ENCODE results near the gene ZNF821.
"Not testable (repeated sequence)": the region's sequence is repeated elsewhere in the genome, so short reads cannot be mapped to it uniquely, and the experiment has no call there.

The ZNF821 gene, protein sequence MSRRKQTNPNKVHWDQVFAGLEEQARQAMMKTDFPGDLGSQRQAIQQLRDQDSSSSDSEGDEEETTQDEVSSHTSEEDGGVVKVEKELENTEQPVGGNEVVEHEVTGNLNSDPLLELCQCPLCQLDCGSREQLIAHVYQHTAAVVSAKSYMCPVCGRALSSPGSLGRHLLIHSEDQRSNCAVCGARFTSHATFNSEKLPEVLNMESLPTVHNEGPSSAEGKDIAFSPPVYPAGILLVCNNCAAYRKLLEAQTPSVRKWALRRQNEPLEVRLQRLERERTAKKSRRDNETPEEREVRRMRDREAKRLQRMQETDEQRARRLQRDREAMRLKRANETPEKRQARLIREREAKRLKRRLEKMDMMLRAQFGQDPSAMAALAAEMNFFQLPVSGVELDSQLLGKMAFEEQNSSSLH

GRCh38 chr16:71883849-71884638 is at the start of gene ZNF821:
TSS of gene ZNF821 (minus strand) at chr16:71884182. CDS start at chr16:71879946, 4,236 bp downstream.
- peak; percentile 56 for DNase-seq

GRCh38 chr16:71933017-71933416 is 49.0 kb upstream of the ZNF821 start:
- no peak for DNase-seq

DNA sequence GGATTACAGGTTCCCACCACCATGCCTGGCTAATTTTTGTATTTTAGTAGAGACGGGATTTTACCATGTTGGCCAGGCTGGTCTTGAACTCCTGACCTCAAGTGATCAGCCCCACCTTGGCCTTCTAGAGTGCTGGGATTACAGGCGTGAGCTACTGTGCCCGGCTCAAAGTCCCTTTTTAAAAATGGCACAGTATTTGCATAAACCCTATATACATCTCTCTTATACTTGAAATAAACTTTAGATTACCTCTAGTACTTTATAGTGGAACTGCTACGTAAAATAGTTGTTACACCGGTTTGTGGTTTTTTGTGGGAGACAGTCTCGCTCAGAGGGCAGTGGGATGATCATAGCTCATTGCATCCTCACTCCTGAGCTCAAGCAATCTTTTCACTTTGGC is 47.6 kb upstream of the ZNF821 start:
- no peak for DNase-seq

DNA sequence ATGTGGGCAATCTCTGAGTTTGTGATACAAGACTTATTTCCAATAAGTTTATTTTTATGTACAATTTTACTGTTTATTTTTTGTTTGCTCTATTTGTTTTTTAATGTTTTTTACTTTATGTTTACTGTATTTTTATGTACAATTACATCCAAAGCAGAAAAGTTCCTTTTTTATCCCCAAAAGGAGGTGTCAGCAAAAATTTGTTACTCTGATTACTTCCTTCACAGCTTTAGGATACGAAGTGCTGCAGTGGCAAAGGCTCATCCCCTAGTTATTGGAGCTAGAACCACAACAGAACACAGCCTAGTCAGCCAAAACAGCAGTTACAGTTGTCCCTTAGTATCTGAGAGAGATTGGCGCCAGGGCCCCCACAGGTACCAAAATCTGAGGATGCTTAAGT is 47.0 kb upstream of the ZNF821 start:
- DNase-seq, result no peak

- no peak for DNase-seq
These were observed 46.1 kb upstream of the ZNF821 start for GRCh38 chr16:71930013-71930563.

DNA sequence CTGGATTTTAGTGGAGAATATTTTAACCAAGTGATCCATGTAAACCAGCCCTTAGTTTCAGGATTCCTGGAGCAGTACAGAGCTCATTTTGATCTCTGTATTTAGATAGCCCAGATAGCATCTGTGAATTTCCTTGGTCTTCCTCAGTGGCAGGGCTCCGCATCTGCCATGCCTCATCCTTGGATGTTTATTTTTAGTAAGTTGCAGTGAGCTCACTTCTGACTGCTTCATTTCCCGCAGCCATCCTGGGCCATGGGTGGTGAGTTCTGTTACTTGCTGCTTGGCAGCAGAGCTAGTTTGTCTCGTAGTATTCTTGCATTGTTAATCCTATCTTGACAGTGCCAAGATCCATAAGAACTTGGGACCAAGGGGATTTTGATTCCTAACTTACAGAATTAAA is 45.1 kb upstream of the ZNF821 start:
- DNase-seq, result peak; percentile 74

DNA sequence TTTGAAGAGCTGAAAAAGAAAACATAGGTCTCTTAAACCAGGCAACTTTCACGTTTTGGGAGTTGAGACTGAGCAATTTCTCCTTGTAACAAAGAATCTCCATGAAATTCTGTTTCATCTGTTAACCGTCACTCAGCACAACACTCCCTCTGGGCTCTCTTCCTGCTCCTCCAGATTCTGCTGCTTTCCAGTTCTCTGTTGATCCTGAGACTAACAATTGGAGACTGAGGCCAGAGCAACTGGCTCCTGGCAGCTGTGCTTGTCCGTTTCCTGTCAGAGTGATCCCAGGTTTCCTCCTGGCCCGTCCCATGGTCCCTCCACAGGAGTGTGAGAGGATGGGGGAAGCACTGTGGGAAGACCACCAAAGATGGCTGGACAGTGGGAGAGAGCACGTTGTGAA is 43.8 kb upstream of the ZNF821 start:
- no peak for DNase-seq

- peak; percentile 91 for DNase-seq
These were observed 43.4 kb upstream of the ZNF821 start for GRCh38 chr16:71927383-71927782.

- no peak for DNase-seq
These were observed 40.7 kb upstream of the ZNF821 start for GRCh38 chr16:71924710-71925109.

DNA sequence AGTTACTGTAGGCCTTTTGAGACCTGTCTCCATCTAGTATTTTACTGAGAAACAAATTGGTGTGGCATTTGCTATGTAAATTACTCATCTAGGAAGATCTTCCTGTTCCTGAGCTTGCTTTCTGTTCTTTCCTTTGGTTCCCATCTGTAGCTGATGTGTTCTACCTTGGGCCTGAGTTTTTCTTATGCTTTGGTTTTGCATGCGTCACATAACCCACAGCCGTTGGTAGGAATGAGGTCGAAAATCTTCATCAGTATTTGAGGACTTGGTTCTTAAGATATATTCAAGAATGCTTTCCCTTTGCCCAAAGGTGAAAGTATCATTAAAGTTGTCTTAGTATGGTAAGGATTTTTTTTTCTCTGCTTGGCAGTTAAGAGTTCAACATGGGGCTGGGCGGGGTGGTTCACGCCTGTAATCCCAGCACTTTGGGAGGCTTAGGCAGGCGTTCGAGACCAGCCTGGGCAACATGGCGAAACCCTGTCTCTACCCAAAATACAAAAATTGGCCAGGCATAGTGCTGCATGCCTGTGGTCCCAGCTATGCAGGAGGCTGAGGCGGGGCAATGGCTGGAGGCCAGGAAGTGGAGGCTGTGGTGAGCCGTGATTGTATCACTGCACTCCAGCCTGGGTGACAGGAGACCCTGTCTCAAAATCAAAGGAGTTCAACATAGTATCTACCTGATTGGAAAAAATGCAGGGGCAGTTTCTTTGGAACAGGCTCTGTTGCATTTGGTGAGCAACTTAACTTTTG is 40.1 kb upstream of the ZNF821 start:
- DNase-seq, result peak; percentile 12

DNA sequence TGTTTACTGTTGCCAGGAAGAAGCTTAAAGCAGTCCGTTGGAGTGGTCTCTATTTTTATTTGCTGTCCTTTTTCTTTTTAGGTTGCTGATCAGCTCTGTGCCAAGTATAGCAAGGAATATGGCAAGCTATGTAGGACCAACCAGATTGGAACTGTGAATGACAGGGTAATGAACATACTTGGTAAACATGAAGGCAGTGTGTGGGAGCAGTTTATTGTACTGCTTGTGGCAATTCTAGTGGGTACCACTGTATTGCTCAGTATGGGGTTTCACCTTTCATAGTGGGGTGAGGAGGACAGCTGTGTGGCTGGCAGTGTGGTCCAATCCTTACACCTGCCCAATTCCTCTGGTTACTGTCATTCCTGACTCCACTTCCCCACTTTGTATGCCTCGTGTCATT is 36.7 kb upstream of the ZNF821 start:
- DNase-seq, result no peak

- no peak for DNase-seq
These were observed 35.1 kb upstream of the ZNF821 start for GRCh38 chr16:71919035-71919434.

- peak; percentile 72 for DNase-seq
These were observed 33.9 kb upstream of the ZNF821 start for GRCh38 chr16:71917900-71918299.

GRCh38 chr16:71916397-71916920 is 32.5 kb upstream of the ZNF821 start:
- no peak for DNase-seq

GRCh38 chr16:71915350-71915749 is 31.4 kb upstream of the ZNF821 start:
- DNase-seq, result no peak

GRCh38 chr16:71914802-71915201 is 30.8 kb upstream of the ZNF821 start:
- DNase-seq, result no peak

GRCh38 chr16:71912534-71913275 is 28.7 kb upstream of the ZNF821 start:
- no peak for DNase-seq

GRCh38 chr16:71911121-71911520 is 27.1 kb upstream of the ZNF821 start:
- DNase-seq, result no peak

DNA sequence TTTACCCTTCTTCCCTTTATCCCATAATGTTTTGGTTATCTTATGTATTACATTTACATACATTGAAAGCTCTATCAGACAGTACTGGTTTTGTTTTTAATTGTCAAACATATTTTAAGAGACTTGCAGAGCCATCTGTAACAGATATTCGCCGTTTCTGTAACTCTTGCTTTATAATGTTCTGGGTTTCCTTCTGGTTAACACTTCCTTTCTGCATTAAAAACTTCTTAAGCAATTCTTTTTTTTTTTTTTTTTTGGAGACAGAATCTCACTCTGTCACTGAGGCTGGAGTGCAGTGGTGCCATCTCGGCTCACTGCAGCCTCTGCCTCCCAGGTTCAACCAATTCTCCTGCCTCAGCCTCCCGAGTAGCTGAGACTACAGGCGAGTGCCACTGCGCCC is 21.8 kb upstream of the ZNF821 start:
- DNase-seq, result not testable (repeated sequence)

GRCh38 chr16:71904239-71904638 is 20.3 kb upstream of the ZNF821 start:
- no peak for DNase-seq

DNA sequence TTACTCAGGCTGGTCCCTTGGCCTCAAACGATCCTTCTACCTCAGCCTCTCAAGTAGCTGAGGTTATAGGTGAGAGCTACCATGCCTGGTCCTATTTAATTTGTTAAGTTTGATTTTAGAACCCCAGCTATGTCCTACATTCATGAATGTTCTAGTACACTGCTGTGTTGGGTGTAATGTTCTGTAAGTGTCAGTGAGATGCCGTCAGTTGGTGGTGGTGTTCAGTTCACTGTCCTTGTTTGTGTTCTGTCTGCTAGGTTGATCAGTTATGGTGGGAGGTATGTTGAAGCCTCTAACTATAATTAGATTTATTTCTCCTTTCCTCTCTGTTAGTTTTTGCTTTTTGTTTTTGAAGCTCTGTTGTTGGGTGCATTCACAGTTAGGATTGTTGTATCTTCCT is 19.6 kb upstream of the ZNF821 start:
- DNase-seq, result no peak

All from HCEC 1CT (cell line).